RWPE2 (cell line): Measurements from ENCODE around the gene LINC01488.

ENCODE experiments used
- ATAC-seq: fragments of 200-7000 bp; cut with Tn5 transposase; 3 replicates; pipeline ENCODE4 v1.9.1; 2021; ENCODE audit warnings: low read depth
- DNase-seq: peaks from one replicate; pipeline ENCODE4 v3.0.0-alpha.2; 2020; ENCODE audit warnings: low spot score
- H3K27ac ChIP-seq: fragments of 450-650 bp; 2 replicates; pipeline ENCODE4 v1.5.1; 2017; ENCODE audit warnings: mild to moderate bottlenecking; ENCODE audit not compliant: poor library complexity, severe bottlenecking
- H3K27me3 ChIP-seq: fragments of 250-450 bp; sonication (Bioruptor Pico); 2 replicates; pipeline ENCODE4 v1.5.1; 2021; ENCODE audit warnings: mild to moderate bottlenecking, moderate library complexity; ENCODE audit not compliant: insufficient read depth, poor library complexity, severe bottlenecking
- H3K36me3 ChIP-seq: fragments of 250-450 bp; sonication (Bioruptor Pico); 2 replicates; pipeline ENCODE4 v1.5.1; 2020; ENCODE audit warnings: low read depth, mild to moderate bottlenecking, moderate library complexity
- H3K4me1 ChIP-seq: fragments of 250-450 bp; sonication (Bioruptor Pico); 2 replicates; pipeline ENCODE4 v1.5.1; 2021; ENCODE audit warnings: mild to moderate bottlenecking, moderate library complexity; ENCODE audit not compliant: insufficient read depth, poor library complexity, severe bottlenecking
- H3K4me3 ChIP-seq: fragments of 250-450 bp; sonication (Bioruptor Pico); 2 replicates; pipeline ENCODE4 v1.5.1; 2021; ENCODE audit warnings: mild to moderate bottlenecking, moderate library complexity; ENCODE audit not compliant: severe bottlenecking
- H3K9me3 ChIP-seq: fragments of 250-450 bp; sonication (Bioruptor Pico); 2 replicates; pipeline ENCODE4 v1.5.1; 2021; ENCODE audit warnings: mild to moderate bottlenecking, moderate library complexity; ENCODE audit not compliant: severe bottlenecking
- TF ChIP-seq, protein P1 (sequence below): fragments of 450-650 bp; IDR thresholded peaks from one replicate; pipeline ENCODE4 v1.5.1; 2017; ENCODE audit warnings: mild to moderate bottlenecking, moderate library complexity; ENCODE audit not compliant: poor library complexity, severe bottlenecking

Gene LINC01488

GRCh38 chr11:69541001-69541285, 59.5 kb downstream of the LINC01488 start:
- TF ChIP-seq, protein P1, sequence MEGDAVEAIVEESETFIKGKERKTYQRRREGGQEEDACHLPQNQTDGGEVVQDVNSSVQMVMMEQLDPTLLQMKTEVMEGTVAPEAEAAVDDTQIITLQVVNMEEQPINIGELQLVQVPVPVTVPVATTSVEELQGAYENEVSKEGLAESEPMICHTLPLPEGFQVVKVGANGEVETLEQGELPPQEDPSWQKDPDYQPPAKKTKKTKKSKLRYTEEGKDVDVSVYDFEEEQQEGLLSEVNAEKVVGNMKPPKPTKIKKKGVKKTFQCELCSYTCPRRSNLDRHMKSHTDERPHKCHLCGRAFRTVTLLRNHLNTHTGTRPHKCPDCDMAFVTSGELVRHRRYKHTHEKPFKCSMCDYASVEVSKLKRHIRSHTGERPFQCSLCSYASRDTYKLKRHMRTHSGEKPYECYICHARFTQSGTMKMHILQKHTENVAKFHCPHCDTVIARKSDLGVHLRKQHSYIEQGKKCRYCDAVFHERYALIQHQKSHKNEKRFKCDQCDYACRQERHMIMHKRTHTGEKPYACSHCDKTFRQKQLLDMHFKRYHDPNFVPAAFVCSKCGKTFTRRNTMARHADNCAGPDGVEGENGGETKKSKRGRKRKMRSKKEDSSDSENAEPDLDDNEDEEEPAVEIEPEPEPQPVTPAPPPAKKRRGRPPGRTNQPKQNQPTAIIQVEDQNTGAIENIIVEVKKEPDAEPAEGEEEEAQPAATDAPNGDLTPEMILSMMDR = no peak
- Histone ChIP-seq H3K4me1 (no peaks in the 10 kb centered on the region), H3K9me3 (no peaks in the 10 kb centered on the region), H3K36me3 (no peaks in the 10 kb centered on the region), H3K4me3 (no peak overlapping the region), H3K27me3 (no peaks in the 10 kb centered on the region), H3K27ac (no peak overlapping the region)
- no peak for ATAC-seq
- DNase-seq = no peak

GRCh38 chr11:69541501-69542313, 60.2 kb downstream of the LINC01488 start:
- Histone ChIP-seq H3K27me3 (no peaks in the 10 kb centered on the region), H3K27ac (no peak overlapping the region), H3K36me3 (no peaks in the 10 kb centered on the region), H3K9me3 (no peaks in the 10 kb centered on the region), H3K4me3 (no peak overlapping the region), H3K4me1 (no peaks in the 10 kb centered on the region)
- TF ChIP-seq, protein P1 = no peak
- DNase-seq (no peak), ATAC-seq (no peak)

GRCh38 chr11:69542314-69543168, 61.1 kb downstream of the LINC01488 start:
- DNase-seq (no peak), ATAC-seq (no peak)
- TF ChIP-seq, protein P1 = no peak
- Histone ChIP-seq H3K36me3 (no peaks in the 10 kb centered on the region), H3K27ac (no peak overlapping the region), H3K4me3 (no peak overlapping the region), H3K4me1 (no peaks in the 10 kb centered on the region), H3K9me3 (no peaks in the 10 kb centered on the region), H3K27me3 (no peaks in the 10 kb centered on the region)
